Measurements from ENCODE around the gene IRGQ. TPM values are rescaled to one million over a fixed set of nuclear protein-coding genes. Genes with fewer than 3 reads are reported as not detected.

Gene IRGQ
- total RNA-seq, 2 donors from 2014 or later, result 24.7 to 25.9 TPM

- peaks cover 4 to 12% of the 10 kb centered on the region in 2 donors for H3K9me3 ChIP-seq
- no peaks in the 10 kb centered on the region for H3K27me3 ChIP-seq
- peaks cover 0 to 24% of the 10 kb centered on the region in 2 donors for H3K4me1 ChIP-seq
- H3K36me3 ChIP-seq, result no peaks in the 10 kb centered on the region
- TF ChIP-seq CTCF (IDR thresholded peaks at IDR 0.05), result peak; percentile 58 to 75
- peak overlapping the region; percentile 42 to 90 for H3K27ac ChIP-seq
- no peak overlapping the region for H3K4me3 ChIP-seq
- DNase-seq (ENCODE audit: low spot score), result peak; percentile 73
These were observed 60.8 kb downstream of the IRGQ start for GRCh38 chr19:43534816-43535761.

Other genes with a start within 250 kb of the IRGQ start
- gene CD177, start 242.4 kb downstream of the IRGQ start, total RNA-seq, result 1 to 10 TPM in 1 of 2 donors, under 1 TPM in 1; 0.93 to 2.9 TPM
- not detected for gene TEX101, start 181.2 kb downstream of the IRGQ start, total RNA-seq
- gene LYPD3, start 130.5 kb downstream of the IRGQ start, total RNA-seq, result under 1 TPM in 1 of 2 donors, not detected in 1; 0.90 TPM
- gene PHLDB3, start 91.4 kb downstream of the IRGQ start, total RNA-seq, result 1 to 10 TPM; 3.6 to 7.7 TPM
- 10 to 100 TPM; 17.9 to 25.4 TPM for gene ETHE1, start 68.9 kb downstream of the IRGQ start, total RNA-seq
- gene ZNF575, start 62.9 kb downstream of the IRGQ start, total RNA-seq, result under 1 TPM in 1 of 2 donors, not detected in 1; 0.39 TPM
- gene XRCC1, start 20.6 kb downstream of the IRGQ start, total RNA-seq, result 10 to 100 TPM; 14.3 to 14.9 TPM
- gene PINLYP, start 20.3 kb downstream of the IRGQ start, total RNA-seq, result 1 to 10 TPM; 1.6 to 4.5 TPM
- 10 to 100 TPM in 1 of 2 donors, 1 to 10 TPM in 1; 8.9 to 16.4 TPM for gene ZNF576, start 461 bp upstream of the IRGQ start, total RNA-seq
- gene SRRM5, start 16.0 kb upstream of the IRGQ start, total RNA-seq, result under 1 TPM in 1 of 2 donors, not detected in 1; 0.28 TPM
- 10 to 100 TPM; 23.4 to 25.7 TPM for gene ZNF428, start 23.5 kb upstream of the IRGQ start, total RNA-seq
- gene CADM4, start 43.7 kb upstream of the IRGQ start, total RNA-seq, result 1 to 10 TPM; 6.6 to 9.6 TPM
- gene PLAUR, start 74.0 kb upstream of the IRGQ start, total RNA-seq, result 10 to 100 TPM; 12.9 to 18.4 TPM
- gene IRGC, start 119.9 kb upstream of the IRGQ start, total RNA-seq, result not detected
- 10 to 100 TPM in 1 of 2 donors, 1 to 10 TPM in 1; 8.0 to 11.0 TPM for gene SMG9, start 158.8 kb upstream of the IRGQ start, total RNA-seq
- 1 to 10 TPM; 1.3 to 2.0 TPM for gene KCNN4, start 184.8 kb upstream of the IRGQ start, total RNA-seq
- gene LYPD5, start 206.3 kb upstream of the IRGQ start, total RNA-seq, result 1 to 10 TPM in 1 of 2 donors, under 1 TPM in 1; 0.63 to 3.9 TPM
- gene ZNF283, start 231.2 kb upstream of the IRGQ start, total RNA-seq, result 1 to 10 TPM; 4.5 to 6.5 TPM

Measured in right atrium auricular region (tissue), 2 donors.